HG02973 (cell line): ENCODE data around the gene RNF181.
"Not testable (repeated sequence)": the region's sequence is repeated elsewhere in the genome, so short reads cannot be mapped to it uniquely, and the experiment has no call there.

Source experiments
- ATAC-seq: cut with Tn5 transposase; IDR thresholded peaks from one replicate; pipeline ENCODE4 v1.9.1; 2021; ENCODE audit warnings: moderate library complexity; ENCODE audit not compliant: unreplicated experiment

The RNF181 gene

GRCh38 chr2:85611705-85612587 is 16.4 kb downstream of the RNF181 start, which contains the start of gene C2orf68:
C2orf68 (minus strand) TSS chr2:85612066; CDS start chr2:85611984, 82 bp downstream.
- peak; percentile 65 for ATAC-seq

DNA sequence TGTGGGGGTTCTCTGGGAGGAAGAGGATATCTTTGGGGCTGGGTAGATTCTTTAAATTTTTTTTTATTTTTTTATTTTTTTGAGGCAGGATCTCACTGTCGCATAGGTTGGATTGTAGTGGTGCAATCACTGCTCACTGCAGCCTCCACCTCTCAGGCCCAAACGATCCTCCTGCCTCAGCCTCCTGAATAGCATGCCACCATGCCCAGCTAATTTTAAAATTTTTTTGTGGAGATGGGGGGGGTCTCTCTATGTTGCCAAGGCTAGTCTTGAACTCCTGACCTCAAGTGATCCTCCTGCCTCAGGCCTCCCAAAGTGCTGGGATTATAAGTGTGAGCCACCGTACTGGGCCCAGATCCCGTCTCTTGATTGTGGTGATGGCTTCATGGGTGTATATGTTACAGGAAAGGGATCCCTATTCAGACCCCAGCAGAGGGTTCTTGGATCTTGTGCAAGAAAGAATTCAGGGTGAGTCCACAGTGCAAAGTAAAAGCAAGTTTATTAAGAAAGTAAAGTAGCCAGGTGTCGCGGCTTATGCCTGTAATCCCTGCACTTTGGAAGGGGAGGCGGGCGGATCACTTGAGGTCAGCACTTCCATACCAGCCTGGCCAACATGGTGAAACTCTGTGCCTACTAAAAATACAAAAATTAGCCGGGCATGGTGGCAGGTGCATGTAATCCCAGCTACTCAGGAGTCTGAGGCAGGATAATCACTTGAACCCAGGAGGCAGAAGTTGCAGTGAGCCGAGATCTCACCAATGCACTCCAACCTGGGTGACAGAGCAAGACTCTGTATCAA is 18.4 kb downstream of the RNF181 start:
- ATAC-seq: no peak

DNA sequence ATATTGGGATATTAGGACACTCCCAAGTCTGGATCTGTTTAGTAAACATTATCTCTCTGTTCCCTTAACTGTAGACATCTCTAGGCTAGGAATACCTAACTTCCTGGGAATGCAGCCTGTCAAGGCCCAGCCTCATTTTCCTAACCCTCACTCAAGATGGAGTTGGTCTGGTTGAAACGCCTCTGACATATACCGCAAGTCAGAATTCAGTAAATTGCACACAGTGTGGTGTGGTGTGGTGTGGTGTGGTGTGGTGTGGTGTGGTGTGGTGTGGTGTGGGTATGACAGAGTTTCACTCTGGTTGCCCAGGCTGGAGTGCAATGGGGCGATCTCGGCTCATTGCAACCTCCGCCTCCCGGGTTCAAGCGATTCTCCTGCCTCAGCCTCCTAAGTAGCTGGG is 19.2 kb downstream of the RNF181 start:
- not testable (repeated sequence) for ATAC-seq

GRCh38 chr2:85615413-85615728 is 19.8 kb downstream of the RNF181 start:
- ATAC-seq: no peak

GRCh38 chr2:85617723-85618122 is 22.2 kb downstream of the RNF181 start:
- ATAC-seq: not testable (repeated sequence)

- no peak for ATAC-seq
Observed at GRCh38 chr2:85619617-85620016, 24.1 kb downstream of the RNF181 start.

DNA sequence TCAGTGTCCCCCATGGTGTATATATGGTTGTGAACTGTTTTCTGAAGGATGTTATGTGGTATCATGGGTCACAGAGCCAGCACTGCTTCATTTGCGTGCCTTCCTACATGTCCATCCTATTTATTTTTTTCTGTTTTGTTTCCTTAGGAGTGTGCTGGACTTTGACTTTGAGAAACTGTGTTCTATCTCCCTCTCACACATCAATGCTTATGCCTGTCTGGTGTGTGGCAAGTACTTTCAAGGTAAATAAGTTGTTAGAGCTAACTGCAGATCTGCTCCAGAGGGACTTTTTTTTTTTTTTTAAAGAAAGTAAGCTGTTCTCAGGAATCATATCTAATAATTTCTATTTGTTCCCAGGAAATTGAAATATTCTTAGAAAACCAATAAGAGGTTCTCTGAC is 25.8 kb downstream of the RNF181 start:
- ATAC-seq: no peak

DNA sequence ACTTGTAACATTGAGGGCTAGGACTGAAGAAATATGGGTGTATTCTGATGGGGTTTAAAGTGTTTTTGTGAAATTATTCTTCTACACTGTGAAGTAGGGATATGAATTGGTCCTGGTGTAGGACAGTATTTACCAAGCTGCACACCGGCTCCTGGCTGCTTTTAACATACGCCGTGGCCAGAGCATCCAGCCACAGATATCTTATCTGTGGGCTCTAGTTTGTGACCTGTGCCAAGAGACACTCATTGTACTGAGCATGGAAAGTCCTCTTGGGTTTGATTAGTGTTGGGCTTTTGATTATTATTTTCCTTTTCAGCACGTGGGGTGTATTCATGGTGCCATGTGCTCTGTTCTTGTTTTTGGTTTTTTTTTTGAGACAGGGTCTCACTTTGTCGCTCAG is 28.4 kb downstream of the RNF181 start:
- no peak for ATAC-seq

DNA sequence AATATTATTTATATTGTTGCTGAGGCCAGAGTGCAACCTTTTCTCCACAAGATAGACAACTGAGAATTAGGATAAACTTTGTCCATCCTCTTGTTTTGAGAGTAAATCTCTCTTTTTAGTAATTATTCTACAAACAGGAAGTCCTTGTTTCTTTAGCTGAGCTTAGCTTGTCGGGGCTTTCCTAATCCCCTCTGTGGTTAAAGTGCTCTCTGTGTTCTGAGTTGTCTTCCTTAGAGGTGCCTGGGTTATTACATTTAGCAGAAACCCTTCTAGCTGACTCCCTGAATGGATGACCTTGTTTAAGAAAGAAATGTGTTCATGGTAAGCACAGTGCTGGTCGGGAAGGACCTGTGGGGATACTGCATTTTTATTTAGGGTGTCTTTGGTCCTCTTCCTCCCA is 33.1 kb downstream of the RNF181 start:
- ATAC-seq: no peak

DNA sequence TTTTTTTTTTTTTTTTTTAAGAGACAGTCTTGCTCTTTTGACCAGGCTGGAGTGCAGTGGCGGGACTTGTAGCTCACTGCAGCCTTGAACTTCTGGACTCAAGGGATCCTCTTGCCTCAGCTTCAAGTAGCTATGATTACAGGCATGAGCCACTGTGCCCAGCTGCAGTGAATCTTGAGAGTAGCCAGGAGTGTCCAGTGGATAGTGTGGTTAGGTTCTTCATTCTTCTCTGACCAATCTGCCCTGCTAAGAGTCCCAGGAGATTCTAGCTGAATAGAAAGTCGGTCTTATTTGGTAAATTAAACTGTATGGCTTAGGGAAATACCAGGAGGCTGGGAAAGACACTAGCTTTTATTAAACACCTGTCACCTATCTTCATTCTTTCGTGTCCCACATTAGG is 35.8 kb downstream of the RNF181 start:
- ATAC-seq: no peak

- ATAC-seq: no peak
Observed at GRCh38 chr2:85635011-85635410, 39.5 kb downstream of the RNF181 start.

DNA sequence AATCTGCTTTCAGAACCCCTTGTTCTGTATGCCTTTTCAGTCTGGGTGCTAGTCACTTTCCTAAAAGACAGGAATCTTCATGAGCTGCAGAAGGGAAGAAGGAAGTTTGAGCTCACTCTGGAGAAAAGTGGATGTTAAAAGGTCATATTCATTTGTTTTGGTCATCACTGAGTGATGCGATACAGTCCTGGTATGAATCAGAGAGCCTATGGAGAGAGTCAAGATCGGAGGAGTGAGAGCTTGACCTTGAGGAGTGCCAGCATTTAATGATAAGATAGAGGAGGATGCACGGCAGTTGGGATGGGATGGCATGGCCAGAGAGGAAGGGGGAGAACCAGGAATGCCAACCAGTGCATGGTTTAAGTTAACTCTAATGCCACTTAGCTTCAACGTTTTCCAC is 40.1 kb downstream of the RNF181 start:
- no peak for ATAC-seq

GRCh38 chr2:85642725-85643124 is 47.2 kb downstream of the RNF181 start:
- ATAC-seq: peak; percentile 59

DNA sequence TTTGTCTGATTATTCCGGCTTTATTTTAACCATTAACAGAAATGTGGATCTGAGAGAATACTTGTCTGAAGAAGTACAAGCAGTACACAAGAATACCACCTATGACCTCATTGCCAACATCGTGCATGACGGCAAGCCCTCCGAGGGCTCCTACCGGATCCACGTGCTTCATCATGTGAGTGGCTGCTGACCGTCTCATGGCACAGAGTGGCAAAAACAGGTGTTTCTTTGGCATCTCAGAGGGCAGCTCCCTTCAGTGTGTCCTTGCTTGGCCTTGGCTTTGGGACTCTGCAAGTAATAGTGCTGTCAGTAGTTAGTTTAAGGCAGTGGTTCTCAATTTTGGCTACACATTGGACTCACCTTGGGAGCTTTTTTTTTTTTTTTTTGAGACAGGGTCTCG is 49.4 kb downstream of the RNF181 start:
- no peak for ATAC-seq

DNA sequence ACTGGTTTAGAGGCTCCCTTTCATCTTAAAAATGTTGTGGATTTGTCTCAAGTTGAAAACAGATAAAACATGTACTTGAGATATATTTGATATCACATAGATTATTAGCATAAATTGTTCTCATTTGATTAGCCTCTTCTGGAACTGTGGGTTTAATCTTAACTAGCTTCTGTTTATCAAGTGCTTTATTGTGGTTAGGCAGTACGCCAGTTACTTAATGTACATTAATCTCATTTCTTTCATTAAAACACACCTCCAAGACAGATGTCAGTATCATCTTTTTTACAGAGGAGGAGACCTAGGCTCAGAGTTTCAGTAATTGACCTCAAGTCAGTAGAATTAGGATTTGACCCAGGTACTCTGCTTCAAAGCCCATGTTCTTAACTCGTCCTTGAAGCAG is 50.6 kb downstream of the RNF181 start:
- no peak for ATAC-seq
